ENCODE measurements around the gene CLCN1. TPM values are rescaled to one million over a fixed set of nuclear protein-coding genes. Genes with fewer than 3 reads are reported as not detected.
A peak's percentile ranks its signal among the peaks of the same experiment; 100 is the strongest.

Gene CLCN1
- total RNA-seq, 4 donors from 2014 or later = 0.24 to 0.79 TPM; not detected in 2

DNA sequence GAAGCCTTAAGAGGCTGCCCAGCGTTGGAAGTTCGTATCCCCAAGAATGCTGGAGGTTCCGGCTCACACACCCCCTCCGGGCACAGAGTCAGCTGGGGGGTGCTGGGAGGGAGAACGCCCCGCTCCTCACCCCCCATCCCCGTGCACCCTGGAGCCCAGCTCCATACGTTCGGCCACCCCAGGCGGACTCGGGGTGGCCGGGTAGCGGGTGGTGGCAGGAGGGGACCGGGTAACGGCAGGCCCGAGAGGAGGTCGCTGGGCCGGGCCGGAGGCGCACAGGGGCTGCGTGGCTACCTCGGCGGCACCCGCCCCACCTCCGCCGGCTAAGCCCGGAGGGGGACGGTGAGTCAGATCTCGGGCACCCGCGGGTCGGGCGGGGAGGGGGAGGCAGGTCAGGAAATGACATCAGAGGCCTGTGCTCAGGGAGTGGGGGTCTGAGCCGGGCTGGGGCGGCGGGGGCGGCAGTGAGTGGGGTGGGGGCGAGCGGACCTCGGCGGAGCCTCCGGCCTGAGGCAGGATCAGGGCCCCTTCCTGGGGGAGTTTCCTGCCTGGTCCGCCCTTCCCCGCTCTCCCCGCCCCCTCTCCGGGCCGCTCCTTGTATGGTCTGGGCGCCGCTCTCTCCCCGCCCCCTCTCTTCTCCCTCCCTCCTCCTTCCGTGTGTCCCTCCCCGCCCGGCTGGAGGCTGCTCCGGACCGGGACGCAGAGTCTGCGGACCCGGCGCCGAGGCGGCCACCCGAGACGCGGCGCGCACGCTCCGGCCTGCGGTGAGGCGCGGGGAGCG lies 64.9 kb downstream of the CLCN1 start, which contains the start of gene ZYX:
TSS of gene ZYX (plus strand) at position 700 of the 781 bp plus-strand sequence. CDS start 227 bp downstream, outside the sequence.
- no peak for TF ChIP-seq CTCF (IDR thresholded peaks at IDR 0.05)
- ATAC-seq (ENCODE audit: low FRiP score) = peak; percentile 84
- DNase-seq (ENCODE audit: low spot score) = peak; percentile 82

DNA sequence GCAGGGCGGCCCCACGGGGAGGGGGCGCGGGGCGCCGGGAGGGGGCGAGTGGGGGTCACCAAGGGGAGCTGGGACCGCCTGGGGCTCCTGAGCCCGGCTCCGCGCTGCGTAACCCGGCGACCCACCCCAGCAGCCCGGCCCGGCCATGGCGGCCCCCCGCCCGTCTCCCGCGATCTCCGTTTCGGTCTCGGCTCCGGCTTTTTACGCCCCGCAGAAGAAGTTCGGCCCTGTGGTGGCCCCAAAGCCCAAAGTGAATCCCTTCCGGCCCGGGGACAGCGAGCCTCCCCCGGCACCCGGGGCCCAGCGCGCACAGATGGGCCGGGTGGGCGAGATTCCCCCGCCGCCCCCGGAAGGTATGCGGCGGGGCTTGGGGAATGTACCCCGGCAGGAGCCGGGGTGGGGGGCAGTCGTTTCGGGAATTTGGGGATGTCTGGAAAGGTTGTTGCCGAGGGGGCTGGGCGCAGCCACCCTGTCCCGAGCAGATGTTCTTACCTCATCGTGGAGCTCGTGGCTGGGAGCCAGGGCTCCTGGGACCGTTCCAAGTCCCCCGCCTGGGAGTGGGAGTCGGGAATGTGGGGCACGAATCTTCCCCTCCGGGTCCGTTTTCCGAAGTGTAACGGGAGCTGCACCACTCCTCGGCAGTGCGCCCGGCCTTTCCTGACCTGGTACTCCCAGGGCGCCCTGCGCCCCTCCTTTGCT lies 65.7 kb downstream of the CLCN1 start:
- peak; percentile 6 for ATAC-seq (ENCODE audit: low FRiP score)
- TF ChIP-seq CTCF (IDR thresholded peaks at IDR 0.05) = no peak
- peak; percentile 80 for DNase-seq (ENCODE audit: low spot score)

- ATAC-seq (ENCODE audit: low FRiP score) (no peak), DNase-seq (ENCODE audit: low spot score) (no peak)
- TF ChIP-seq CTCF (IDR thresholded peaks at IDR 0.05) = no peak
These were observed 66.3 kb downstream of the CLCN1 start for GRCh38 chr7:143382126-143382790.

DNA sequence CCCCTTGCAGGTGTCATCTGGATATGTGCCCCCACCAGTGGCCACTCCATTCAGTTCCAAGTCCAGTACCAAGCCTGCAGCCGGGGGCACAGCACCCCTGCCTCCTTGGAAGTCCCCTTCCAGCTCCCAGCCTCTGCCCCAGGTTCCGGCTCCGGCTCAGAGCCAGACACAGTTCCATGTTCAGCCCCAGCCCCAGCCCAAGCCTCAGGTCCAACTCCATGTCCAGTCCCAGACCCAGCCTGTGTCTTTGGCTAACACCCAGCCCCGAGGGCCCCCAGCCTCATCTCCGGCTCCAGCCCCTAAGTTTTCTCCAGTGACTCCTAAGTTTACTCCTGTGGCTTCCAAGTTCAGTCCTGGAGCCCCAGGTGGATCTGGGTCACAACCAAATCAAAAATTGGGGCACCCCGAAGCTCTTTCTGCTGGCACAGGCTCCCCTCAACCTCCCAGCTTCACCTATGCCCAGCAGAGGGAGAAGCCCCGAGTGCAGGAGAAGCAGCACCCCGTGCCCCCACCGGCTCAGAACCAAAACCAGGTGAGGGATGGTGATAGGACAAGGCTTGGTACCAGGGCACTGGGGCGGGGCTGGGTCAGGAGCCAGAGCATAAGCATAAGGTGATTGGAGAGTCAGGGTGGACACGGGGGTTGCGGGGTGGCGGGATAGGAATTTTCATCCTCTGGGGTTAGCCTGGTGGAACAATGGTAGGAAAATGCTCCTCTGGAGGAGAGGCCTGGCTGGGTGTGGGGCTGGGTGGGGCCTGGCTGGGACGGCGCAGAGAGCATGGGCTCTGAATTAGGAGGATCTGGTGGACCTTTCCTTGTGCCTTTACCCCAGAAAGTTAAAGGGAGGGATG lies 67.1 kb downstream of the CLCN1 start:
- DNase-seq (ENCODE audit: low spot score) (no peak), ATAC-seq (ENCODE audit: low FRiP score) (no peak)
- no peak for TF ChIP-seq CTCF (IDR thresholded peaks at IDR 0.05)

GRCh38 chr7:143383642-143383957 lies 67.7 kb downstream of the CLCN1 start:
- no peak for TF ChIP-seq CTCF (IDR thresholded peaks at IDR 0.05)
- no peak for DNase-seq (ENCODE audit: low spot score)
- no peak for ATAC-seq (ENCODE audit: low FRiP score)

GRCh38 chr7:143384148-143384547 lies 68.2 kb downstream of the CLCN1 start:
- DNase-seq (ENCODE audit: low spot score) (no peak), ATAC-seq (ENCODE audit: low FRiP score) (no peak)
- TF ChIP-seq CTCF (IDR thresholded peaks at IDR 0.05) = no peak

All from omental fat pad (tissue), 4 donors.